ENCODE measurements around the gene RESP18.
A peak's percentile ranks its signal among the peaks of the same experiment; 100 is the strongest.

Gene RESP18

GRCh38 chr2:219352448-219353023 lies 20.0 kb upstream of the RESP18 start:
- no peaks in the 10 kb centered on the region for H3K9me3 ChIP-seq (ENCODE audit: insufficient read depth, low read depth, low read length)

GRCh38 chr2:219350710-219351221 lies 18.2 kb upstream of the RESP18 start:
- Histone ChIP-seq H4K8ac (ENCODE audit: low read depth, low read length) (no peak overlapping the region), H3K36me3 (ENCODE audit: control insufficient read depth in 1 of 2, insufficient read depth in 2 of 2, low read length in 2 of 2) (no peaks in the 10 kb centered on the region), H3K9ac (ENCODE audit: low read length) (no peak overlapping the region), H3K27me3 (ENCODE audit: insufficient read depth, low read length) (no peaks in the 10 kb centered on the region), H2BK12ac (ENCODE audit: low read length) (no peak overlapping the region), H3K4ac (ENCODE audit: low read depth, low read length) (no peak overlapping the region), H3K23ac (ENCODE audit: low read length) (no peak overlapping the region), H3K4me1 (ENCODE audit: control insufficient read depth in 1 of 2, insufficient read depth in 2 of 2, low read length in 2 of 2) (peaks cover 0 to 5% of the 10 kb centered on the region in 2 experiments), H3K27ac (ENCODE audit: low read depth, low read length) (no peak overlapping the region), H2AFZ (ENCODE audit: insufficient read depth, low read length, poor library complexity) (no peak overlapping the region), H4K91ac (ENCODE audit: low read depth, low read length) (no peak overlapping the region), H3K4me3 (ENCODE audit: low read depth, low read length) (no peak overlapping the region), H3K4me2 (ENCODE audit: low read length) (no peak overlapping the region), H3K14ac (ENCODE audit: low read length) (no peak overlapping the region), H3K79me2 (ENCODE audit: control insufficient read depth, insufficient read depth, low read length, poor library complexity) (no peaks in the 10 kb centered on the region), H2BK5ac (ENCODE audit: low read depth, low read length, poor library complexity) (no peak overlapping the region), H2AK5ac (ENCODE audit: low read length) (no peak overlapping the region), H3K79me1 (ENCODE audit: low read length) (no peaks in the 10 kb centered on the region), H3K18ac (ENCODE audit: low read length) (no peak overlapping the region), H2BK120ac (ENCODE audit: insufficient read depth, low read length, poor library complexity) (no peak overlapping the region), H3K9me3 (ENCODE audit: insufficient read depth, low read depth, low read length) (no peaks in the 10 kb centered on the region), H4K12ac (ENCODE audit: low read depth, low read length) (no peak overlapping the region)
- no peak for DNase-seq
- WGBS (ENCODE audit: extremely low coverage, insufficient coverage, insufficient read length): no CpG with 5 or more reads among the region's 4 CpGs

More at GRCh38 chr2:219352448-219353023, 20.0 kb upstream of the RESP18 start:
- no peak overlapping the region for H3K9ac ChIP-seq (ENCODE audit: low read length)
- no peaks in the 10 kb centered on the region for H3K36me3 ChIP-seq (ENCODE audit: control insufficient read depth in 1 of 2, insufficient read depth in 2 of 2, low read length in 2 of 2)
- H3K27ac ChIP-seq (ENCODE audit: low read depth, low read length): no peak overlapping the region
- H3K4ac ChIP-seq (ENCODE audit: low read depth, low read length): no peak overlapping the region
- no peak overlapping the region for H2BK12ac ChIP-seq (ENCODE audit: low read length)
- H4K8ac ChIP-seq (ENCODE audit: low read depth, low read length): no peak overlapping the region
- H4K91ac ChIP-seq (ENCODE audit: low read depth, low read length): no peak overlapping the region
- no peaks in the 10 kb centered on the region for H3K27me3 ChIP-seq (ENCODE audit: insufficient read depth, low read length)
- peak overlapping the region; percentile 35 for H2AK5ac ChIP-seq (ENCODE audit: low read length)
- WGBS (ENCODE audit: extremely low coverage, insufficient coverage, insufficient read length): no CpG with 5 or more reads among the region's 5 CpGs
- H3K14ac ChIP-seq (ENCODE audit: low read length): no peak overlapping the region
- no peak overlapping the region for H2BK120ac ChIP-seq (ENCODE audit: insufficient read depth, low read length, poor library complexity)
- no peak overlapping the region for H3K4me2 ChIP-seq (ENCODE audit: low read length)
- no peaks in the 10 kb centered on the region for H3K79me2 ChIP-seq (ENCODE audit: control insufficient read depth, insufficient read depth, low read length, poor library complexity)
- no peak overlapping the region for H3K4me3 ChIP-seq (ENCODE audit: low read depth, low read length)
- no peak overlapping the region for H2BK5ac ChIP-seq (ENCODE audit: low read depth, low read length, poor library complexity)
- H4K12ac ChIP-seq (ENCODE audit: low read depth, low read length): no peak overlapping the region
- no peak overlapping the region for H3K23ac ChIP-seq (ENCODE audit: low read length)
- no peak overlapping the region for H2AFZ ChIP-seq (ENCODE audit: insufficient read depth, low read length, poor library complexity)
- peaks cover 0 to 5% of the 10 kb centered on the region in 2 experiments for H3K4me1 ChIP-seq (ENCODE audit: control insufficient read depth in 1 of 2, insufficient read depth in 2 of 2, low read length in 2 of 2)
- H3K18ac ChIP-seq (ENCODE audit: low read length): no peak overlapping the region
- H3K79me1 ChIP-seq (ENCODE audit: low read length): no peaks in the 10 kb centered on the region
- DNase-seq: peak; percentile 55 to 77

DNA sequence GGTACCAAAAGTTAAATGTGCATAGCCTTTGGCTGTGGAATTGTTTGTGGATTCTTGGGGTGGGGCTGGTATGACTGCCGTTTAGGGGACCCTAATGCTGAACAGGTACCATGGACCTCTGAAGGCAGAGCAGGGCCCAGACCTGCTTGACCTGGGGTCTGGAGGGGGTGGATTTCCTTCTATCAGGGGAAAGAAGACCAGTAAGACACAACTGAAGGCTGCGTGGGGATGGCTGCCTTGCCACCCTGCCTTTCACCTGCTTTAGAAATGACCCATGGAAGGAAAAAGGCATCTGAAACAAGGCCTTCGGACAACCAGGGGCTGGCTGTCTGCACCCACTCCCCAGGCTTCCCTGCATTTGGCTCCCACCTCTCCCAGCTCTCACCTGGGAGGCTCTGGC lies 17.7 kb upstream of the RESP18 start:
- no peak overlapping the region for H4K91ac ChIP-seq (ENCODE audit: low read depth, low read length)
- no peak overlapping the region for H2BK5ac ChIP-seq (ENCODE audit: low read depth, low read length, poor library complexity)
- H3K27ac ChIP-seq (ENCODE audit: low read depth, low read length): no peak overlapping the region
- H3K79me1 ChIP-seq (ENCODE audit: low read length): no peaks in the 10 kb centered on the region
- H3K23ac ChIP-seq (ENCODE audit: low read length): no peak overlapping the region
- no peak overlapping the region for H2AFZ ChIP-seq (ENCODE audit: insufficient read depth, low read length, poor library complexity)
- H3K4me1 ChIP-seq (ENCODE audit: control insufficient read depth in 1 of 2, insufficient read depth in 2 of 2, low read length in 2 of 2): peaks cover 0 to 5% of the 10 kb centered on the region in 2 experiments
- H2BK12ac ChIP-seq (ENCODE audit: low read length): no peak overlapping the region
- no peaks in the 10 kb centered on the region for H3K79me2 ChIP-seq (ENCODE audit: control insufficient read depth, insufficient read depth, low read length, poor library complexity)
- no CpG with 5 or more reads among the region's 3 CpGs for WGBS (ENCODE audit: extremely low coverage, insufficient coverage, insufficient read length)
- no peak overlapping the region for H3K4ac ChIP-seq (ENCODE audit: low read depth, low read length)
- H3K36me3 ChIP-seq (ENCODE audit: control insufficient read depth in 1 of 2, insufficient read depth in 2 of 2, low read length in 2 of 2): no peaks in the 10 kb centered on the region
- H2BK120ac ChIP-seq (ENCODE audit: insufficient read depth, low read length, poor library complexity): no peak overlapping the region
- no peaks in the 10 kb centered on the region for H3K9me3 ChIP-seq (ENCODE audit: insufficient read depth, low read depth, low read length)
- H3K14ac ChIP-seq (ENCODE audit: low read length): no peak overlapping the region
- DNase-seq: no peak
- no peak overlapping the region for H4K12ac ChIP-seq (ENCODE audit: low read depth, low read length)
- no peak overlapping the region for H4K8ac ChIP-seq (ENCODE audit: low read depth, low read length)
- no peak overlapping the region for H3K18ac ChIP-seq (ENCODE audit: low read length)
- H3K27me3 ChIP-seq (ENCODE audit: insufficient read depth, low read length): no peaks in the 10 kb centered on the region
- H2AK5ac ChIP-seq (ENCODE audit: low read length): no peak overlapping the region
- no peak overlapping the region for H3K9ac ChIP-seq (ENCODE audit: low read length)
- H3K4me3 ChIP-seq (ENCODE audit: low read depth, low read length): no peak overlapping the region
- H3K4me2 ChIP-seq (ENCODE audit: low read length): no peak overlapping the region

- Histone ChIP-seq H4K91ac (ENCODE audit: low read depth, low read length) (no peak overlapping the region), H3K79me1 (ENCODE audit: low read length) (no peaks in the 10 kb centered on the region), H4K8ac (ENCODE audit: low read depth, low read length) (no peak overlapping the region), H3K23ac (ENCODE audit: low read length) (no peak overlapping the region), H3K79me2 (ENCODE audit: control insufficient read depth, insufficient read depth, low read length, poor library complexity) (no peaks in the 10 kb centered on the region), H2AK5ac (ENCODE audit: low read length) (no peak overlapping the region), H3K18ac (ENCODE audit: low read length) (no peak overlapping the region), H2BK120ac (ENCODE audit: insufficient read depth, low read length, poor library complexity) (no peak overlapping the region), H3K4me2 (ENCODE audit: low read length) (no peak overlapping the region), H4K12ac (ENCODE audit: low read depth, low read length) (no peak overlapping the region), H3K4me3 (ENCODE audit: low read depth, low read length) (no peak overlapping the region), H3K36me3 (ENCODE audit: control insufficient read depth in 1 of 2, insufficient read depth in 2 of 2, low read length in 2 of 2) (no peaks in the 10 kb centered on the region), H2BK12ac (ENCODE audit: low read length) (no peak overlapping the region), H3K14ac (ENCODE audit: low read length) (no peak overlapping the region), H3K27me3 (ENCODE audit: insufficient read depth, low read length) (no peaks in the 10 kb centered on the region), H3K9me3 (ENCODE audit: insufficient read depth, low read depth, low read length) (no peaks in the 10 kb centered on the region), H2AFZ (ENCODE audit: insufficient read depth, low read length, poor library complexity) (no peak overlapping the region), H3K4ac (ENCODE audit: low read depth, low read length) (no peak overlapping the region), H3K27ac (ENCODE audit: low read depth, low read length) (no peak overlapping the region), H2BK5ac (ENCODE audit: low read depth, low read length, poor library complexity) (no peak overlapping the region), H3K9ac (ENCODE audit: low read length) (no peak overlapping the region), H3K4me1 (ENCODE audit: control insufficient read depth in 1 of 2, insufficient read depth in 2 of 2, low read length in 2 of 2) (no peaks in the 10 kb centered on the region)
- peak in 1 of 2 donors; percentile 9 for DNase-seq
- no CpG with 5 or more reads among the region's 6 CpGs for WGBS (ENCODE audit: extremely low coverage, insufficient coverage, insufficient read length)
These were observed 12.3 kb upstream of the RESP18 start for GRCh38 chr2:219344751-219345430.
